GM23248 (cell line): ENCODE measurements around the gene ONECUT2.

Source experiments
- EZH2 ChIP-seq: fragments of 200-600 bp; sonication (generic); IDR thresholded peaks from 2 replicates; pipeline ENCODE4 v1.6.1; 2018; ENCODE audit warnings: antibody characterized with exemption, mild to moderate bottlenecking; ENCODE audit not compliant: insufficient read depth, poor library complexity, severe bottlenecking
- EZH2phosphoT487 ChIP-seq: fragments of 200-600 bp; sonication (generic); IDR thresholded peaks from 2 replicates; pipeline ENCODE4 v1.6.1; 2018; ENCODE audit warnings: antibody characterized with exemption, moderate library complexity, mild to moderate bottlenecking, low read depth; ENCODE audit not compliant: insufficient read depth

DNA sequence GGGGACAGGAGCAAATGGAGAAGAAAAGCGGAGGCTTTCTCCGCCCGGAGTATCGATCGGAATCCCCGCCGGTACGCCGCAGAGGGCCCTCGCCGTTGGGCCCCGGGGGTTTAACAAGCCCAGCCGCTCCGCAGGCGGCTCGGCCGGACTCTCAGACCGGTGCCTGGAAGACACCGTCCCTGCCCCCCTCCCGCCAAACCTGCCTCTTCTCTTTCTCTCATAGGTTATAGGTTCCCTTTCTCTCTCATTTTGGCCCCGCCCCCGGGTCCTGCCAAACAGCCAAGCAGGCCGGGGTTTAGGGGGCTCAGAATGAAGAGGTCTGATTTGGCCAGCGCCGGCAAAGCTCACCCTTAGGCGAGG lies 4.4 kb downstream of the ONECUT2 start:
- TF ChIP-seq EZH2 = peak; percentile 1
- peak; percentile 57; the same call in 1 of the 2 replicates for TF ChIP-seq EZH2phosphoT487
